ENCODE measurements around the gene OAS2.

- TF ChIP-seq POLR2A (IDR thresholded peaks at IDR 0.05) (no peak), CTCF (IDR thresholded peaks at IDR 0.05) (no peak)
These were observed 79.5 kb downstream of the OAS2 start for GRCh38 chr12:113057565-113058485.
